Aorta (tissue), 5 donors: ENCODE data around the gene NPAT. TPM values are rescaled to one million over a fixed set of nuclear protein-coding genes. Genes with fewer than 3 reads are reported as not detected.

Experiments used
- ATAC-seq: fragments of 200-7000 bp; cut with Tn5 transposase; one replicate; pipeline ENCODE4 v1.9.1; 2022; ENCODE audit warnings: moderate library complexity; ENCODE audit not compliant: low FRiP score
- DNase-seq, 2 donors: peaks; one replicate each; pipeline ENCODE4 v3.0.0-alpha.2; 2020
- H3K27ac ChIP-seq, 2 donors: one replicate each; pipeline ENCODE4 v1.5.1; 2013; ENCODE audit warnings: low read length in 2 of 2, mild to moderate bottlenecking in 2 of 2, moderate library complexity in 2 of 2, control low read depth in 1 of 2, inconsistent platforms in 1 of 2, low read depth in 1 of 2
- H3K27me3 ChIP-seq, 2 donors: one replicate each; pipeline ENCODE4 v1.6.1; 2013; ENCODE audit warnings: control low read depth in 1 of 2, low read length in 1 of 2, mild to moderate bottlenecking in 1 of 2, moderate library complexity in 1 of 2; ENCODE audit not compliant: insufficient read depth in 2 of 2, control insufficient read depth in 1 of 2
- H3K36me3 ChIP-seq, 2 donors: one replicate each; pipeline ENCODE4 v1.6.1; 2013; ENCODE audit warnings: control low read depth in 1 of 2, low read length in 1 of 2, mild to moderate bottlenecking in 1 of 2; ENCODE audit not compliant: insufficient read depth in 2 of 2, control insufficient read depth in 1 of 2
- H3K4me1 ChIP-seq, 2 donors: one replicate each; pipeline ENCODE4 v1.6.1; 2013; ENCODE audit warnings: low read length in 2 of 2, control low read depth in 1 of 2, mild to moderate bottlenecking in 1 of 2, moderate library complexity in 1 of 2; ENCODE audit not compliant: insufficient read depth in 2 of 2, control insufficient read depth in 1 of 2
- H3K4me3 ChIP-seq, 2 donors: one replicate each; pipeline ENCODE4 v1.5.1; 2013; ENCODE audit warnings: low read length in 2 of 2, control low read depth in 1 of 2, mild to moderate bottlenecking in 1 of 2
- H3K9me3 ChIP-seq: one replicate; pipeline ENCODE4 v1.6.1; 2013; ENCODE audit warnings: mild to moderate bottlenecking, low read length; ENCODE audit not compliant: control insufficient read depth
- whole genome bisulfite sequencing, 2 donors: extraction: QIAGEN DNeasy Blood & Tissue Kit; methylation state at CpG; one replicate each; pipeline ENCODE4 v1.1.7; 2013; 5-methylcytosine and 5-hydroxymethylcytosine counted together
- intact Hi-C, 2 donors: fragments of 100-400 bp; cut with DNase I; formaldehyde crosslinking; loops; one replicate each; pipeline versions ENCODE4 v1.14.2 to v1.15.0; 2022
- polyA plus RNA-seq, 2 donors: library from polyadenylated mRNA; stranded (reverse); fragments of 200-250 nt; gene quantifications; one replicate each; pipeline ENCODE4 v1.2.3, GENCODE V29; 2013
- total RNA-seq, 2 donors: library from RNA; stranded (reverse); fragmentation: NEBNext Ultra II Directional; extraction: Animal tissue kit (Norgen Biotek cat#: 25700); gene quantifications; one replicate each; pipeline ENCODE4 v1.2.1, GENCODE V29; 2021
- donor health status: healthy with polysubstance abuse.
- donor health status: Bipolar disorder and iron deficiency.
- donor health status: DM: no; HTN: no; CAD: no.
- donor health status: DM: no; HTN: no; CAD: no.
- donor health status: DM: yes; HTN: yes; CAD: no.

NPAT gene
- total and polyA plus RNA-seq, 4 donors: 1.3 to 18.1 (median 8.4) TPM

DNA sequence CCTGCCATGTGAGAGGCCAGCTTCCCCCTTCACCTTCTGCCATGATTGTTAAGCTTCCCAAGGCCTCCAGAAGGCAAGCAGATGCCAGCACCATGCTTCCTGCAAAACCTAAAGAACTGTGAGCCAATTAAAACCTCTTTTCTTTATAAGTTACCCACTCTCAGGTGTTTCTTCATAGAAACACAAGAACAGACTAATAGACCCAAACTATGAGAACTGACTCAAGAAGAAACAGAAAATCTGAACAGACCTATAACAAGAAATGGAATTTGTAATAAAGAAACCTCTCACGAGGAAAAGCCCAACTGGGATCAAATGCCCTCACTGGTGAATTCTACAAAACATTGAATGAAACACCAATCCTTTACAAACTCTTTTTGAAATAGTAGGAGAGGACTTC, 12.0 kb downstream of the NPAT start:
- 97 to 99% methylated on average over 1 of the region's 1 CpG for WGBS, 2 donors
- no peaks in the 10 kb centered on the region for H3K27me3 ChIP-seq
- peaks cover 0 to 3% of the 10 kb centered on the region in 2 donors for H3K36me3 ChIP-seq
- DNase-seq: no peak
- H3K27ac ChIP-seq: no peak overlapping the region
- ATAC-seq: no peak
- H3K9me3 ChIP-seq: no peaks in the 10 kb centered on the region
- H3K4me1 ChIP-seq: no peaks in the 10 kb centered on the region
- intact Hi-C loops: no loop called here
- H3K4me3 ChIP-seq: no peak overlapping the region

- intact Hi-C loops: no loop called here
- DNase-seq: no peak
- Histone ChIP-seq H3K27ac (no peak overlapping the region), H3K9me3 (no peaks in the 10 kb centered on the region), H3K27me3 (no peaks in the 10 kb centered on the region), H3K4me3 (no peak overlapping the region), H3K36me3 (peaks cover 0 to 3% of the 10 kb centered on the region in 2 donors), H3K4me1 (no peaks in the 10 kb centered on the region)
- no peak for ATAC-seq
- WGBS, 2 donors: 97 to 99% methylated on average over 6 of the region's 6 CpGs
These were observed 14.8 kb downstream of the NPAT start for GRCh38 chr11:108207683-108208060.

DNA sequence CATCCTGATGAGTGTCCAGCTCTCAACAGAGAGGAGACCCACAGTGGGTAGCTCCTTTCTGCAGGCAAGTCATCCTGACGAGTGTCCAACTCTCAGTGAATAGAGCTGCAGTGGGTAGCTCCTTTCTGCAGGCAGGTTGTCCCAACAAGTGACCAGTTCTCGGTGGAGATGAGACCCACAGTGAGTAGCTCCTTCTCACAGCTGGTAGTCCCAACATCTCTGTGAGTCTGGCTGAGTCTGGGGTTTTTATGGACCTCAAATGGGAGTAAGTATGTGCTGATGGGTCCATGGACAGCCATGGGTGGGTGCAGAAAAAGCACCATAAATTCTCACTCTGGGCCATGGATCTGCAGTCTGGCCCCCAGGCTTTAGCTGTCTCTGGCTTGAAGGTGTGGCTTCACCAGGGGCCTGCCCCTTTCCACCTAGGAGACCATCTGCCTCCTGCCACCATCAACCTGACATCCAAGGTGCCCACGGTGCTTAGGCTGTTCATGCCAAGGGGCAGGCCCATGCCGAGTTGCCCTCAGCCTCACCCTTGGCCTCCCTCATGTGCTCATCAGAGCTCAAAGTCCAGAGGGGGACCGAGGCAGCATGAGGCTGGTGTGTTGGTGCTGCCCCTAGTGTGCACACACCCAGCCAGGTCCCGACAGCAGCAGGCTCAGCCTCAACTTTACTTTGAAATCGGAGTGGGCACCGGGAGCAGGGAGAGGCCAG, 15.3 kb downstream of the NPAT start:
- Histone ChIP-seq H3K4me3 (no peak overlapping the region), H3K27ac (no peak overlapping the region), H3K4me1 (no peaks in the 10 kb centered on the region), H3K27me3 (no peaks in the 10 kb centered on the region), H3K9me3 (no peaks in the 10 kb centered on the region), H3K36me3 (peaks cover 0 to 3% of the 10 kb centered on the region in 2 donors)
- ATAC-seq: no peak
- no peak for DNase-seq
- 85 to 89% methylated on average over 8 of the region's 8 CpGs for WGBS, 2 donors
- intact Hi-C loops: no loop called here

DNA sequence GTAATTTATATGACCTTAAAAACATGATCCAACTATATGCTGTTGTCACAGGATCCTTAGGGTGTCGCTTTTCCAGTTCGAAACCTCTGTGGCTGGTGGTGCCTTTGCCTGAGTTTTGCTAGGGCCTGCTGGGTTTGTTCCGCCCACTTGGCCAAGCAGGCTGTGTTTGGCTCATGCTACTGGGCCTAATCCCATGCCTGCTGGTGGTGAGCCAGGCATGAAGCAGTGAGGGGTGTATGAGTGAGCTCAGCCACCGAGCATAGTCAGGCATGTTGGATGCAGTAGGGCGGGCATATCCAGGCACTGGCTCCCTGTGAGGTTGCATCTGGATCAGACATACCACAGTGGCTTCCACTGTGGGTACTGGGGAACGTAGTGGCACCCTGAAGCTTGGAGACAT, 16.3 kb downstream of the NPAT start:
- DNase-seq (peak in 1 of 2 donors; percentile 55), ATAC-seq (no peak)
- 70 to 73% methylated on average over 6 of the region's 6 CpGs for WGBS, 2 donors
- Histone ChIP-seq H3K4me1 (no peaks in the 10 kb centered on the region), H3K9me3 (no peaks in the 10 kb centered on the region), H3K4me3 (no peak overlapping the region), H3K27me3 (no peaks in the 10 kb centered on the region), H3K36me3 (peaks cover 2 to 3% of the 10 kb centered on the region in 2 donors), H3K27ac (no peak overlapping the region)
- intact Hi-C loops: no loop called here

DNA sequence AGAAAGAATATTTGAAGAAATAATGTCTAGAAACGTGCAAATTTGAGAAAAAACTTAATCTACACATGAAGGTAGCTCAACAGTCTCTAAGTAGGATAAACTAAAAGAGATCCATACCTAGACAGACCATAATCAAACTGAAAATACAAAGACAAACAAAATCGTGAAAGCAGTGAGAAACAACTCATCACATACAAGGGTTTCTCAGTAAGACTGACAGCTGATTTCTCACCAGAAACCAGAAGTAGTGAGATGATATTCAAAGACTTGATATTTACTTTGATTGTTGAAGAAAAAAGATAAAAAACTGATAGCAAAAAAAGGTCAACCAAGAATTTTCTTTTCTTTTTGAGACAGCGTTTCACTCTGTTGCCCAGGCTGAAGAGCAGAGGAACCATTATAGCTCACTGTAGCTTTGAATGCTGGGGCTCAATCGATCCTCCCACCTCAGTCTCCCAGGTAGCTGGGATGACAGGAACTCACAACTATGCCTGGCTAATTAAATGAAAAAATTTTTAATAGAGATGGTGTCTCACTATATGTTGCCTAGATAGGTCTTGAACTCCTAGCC, 17.4 kb downstream of the NPAT start:
- intact Hi-C loops: no loop called here
- Histone ChIP-seq H3K9me3 (no peaks in the 10 kb centered on the region), H3K27ac (no peak overlapping the region), H3K4me1 (no peaks in the 10 kb centered on the region), H3K36me3 (peaks cover 2 to 3% of the 10 kb centered on the region in 2 donors), H3K4me3 (no peak overlapping the region), H3K27me3 (no peaks in the 10 kb centered on the region)
- ATAC-seq (no peak), DNase-seq (no peak)
- 96 to 98% methylated on average over 4 of the region's 4 CpGs for whole genome bisulfite sequencing, 2 donors

GRCh38 chr11:108204376-108204775, 18.1 kb downstream of the NPAT start:
- Histone ChIP-seq H3K4me1 (no peaks in the 10 kb centered on the region), H3K27ac (no peak overlapping the region), H3K4me3 (no peak overlapping the region), H3K9me3 (no peaks in the 10 kb centered on the region), H3K27me3 (no peaks in the 10 kb centered on the region), H3K36me3 (peaks cover 2 to 3% of the 10 kb centered on the region in 2 donors)
- no peak for ATAC-seq
- intact Hi-C loops: no loop called here
- WGBS, 2 donors: 94 to 98% methylated on average over 9 of the region's 9 CpGs
- no peak for DNase-seq

GRCh38 chr11:108203075-108203474, 19.4 kb downstream of the NPAT start:
- no peak for ATAC-seq
- H3K27me3 ChIP-seq: no peaks in the 10 kb centered on the region
- WGBS, 2 donors: 72% methylated on average over 2 of the region's 2 CpGs
- H3K4me1 ChIP-seq: no peaks in the 10 kb centered on the region
- no peak for DNase-seq
- H3K9me3 ChIP-seq: no peaks in the 10 kb centered on the region
- H3K4me3 ChIP-seq: no peak overlapping the region
- peaks cover 2 to 3% of the 10 kb centered on the region in 2 donors for H3K36me3 ChIP-seq
- intact Hi-C loops: no loop called here
- no peak overlapping the region for H3K27ac ChIP-seq

GRCh38 chr11:108199446-108200321, 22.8 kb downstream of the NPAT start:
- Histone ChIP-seq H3K36me3 (peaks cover 0 to 2% of the 10 kb centered on the region in 2 donors), H3K27me3 (no peaks in the 10 kb centered on the region), H3K9me3 (no peaks in the 10 kb centered on the region), H3K4me1 (no peaks in the 10 kb centered on the region), H3K4me3 (no peak overlapping the region), H3K27ac (no peak overlapping the region)
- ATAC-seq (no peak), DNase-seq (no peak)
- intact Hi-C loops: no loop called here
- WGBS, 2 donors: 82 to 85% methylated on average over 12 of the region's 12 CpGs
